Frontal cortex (tissue), 4 donors: ENCODE results near the gene SMAD2. TPM values are rescaled to one million over a fixed set of nuclear protein-coding genes. Genes with fewer than 3 reads are reported as not detected.
"Not testable (repeated sequence)": the region's sequence is repeated elsewhere in the genome, so short reads cannot be mapped to it uniquely, and the experiment has no call there.

Source experiments
- DNase-seq, 2 donors: peaks; one replicate each; pipeline ENCODE4 v3.0.0; 2012; ENCODE audit warnings: low spot score in 2 of 2
- FAIRE-seq: peaks from 2 replicates; lab custom pipeline; 2012; peaks lifted over from hg19 to GRCh38; lab: Jason Lieb, UNC
- total RNA-seq: library from RNA; depleted of rRNA; stranded (reverse); fragments of >200 nt; gene quantifications from one replicate; pipeline ENCODE4 v1.2.3, GENCODE V29; 2014
- donor health status: control.
- donor health status: control.
- donor health status: control.

Gene SMAD2
- total RNA-seq, 1 donor from 2014 or later: 45.2 TPM

- DNase-seq (no peak), FAIRE-seq (no peak)
Observed at GRCh38 chr18:47868744-47869143, 61.7 kb downstream of the SMAD2 start.

GRCh38 chr18:47865183-47865582 is 65.3 kb downstream of the SMAD2 start:
- no peak for FAIRE-seq
- no peak for DNase-seq

GRCh38 chr18:47863041-47863440 is 67.4 kb downstream of the SMAD2 start:
- no peak for FAIRE-seq
- DNase-seq: no peak

GRCh38 chr18:47858607-47859006 is 71.9 kb downstream of the SMAD2 start:
- DNase-seq (no peak), FAIRE-seq (peak; percentile 51)

- no peak for FAIRE-seq
- no peak for DNase-seq
Observed at GRCh38 chr18:47847635-47848034, 82.8 kb downstream of the SMAD2 start.

GRCh38 chr18:47846431-47846830 is 84.0 kb downstream of the SMAD2 start:
- no peak for FAIRE-seq
- DNase-seq: no peak

DNA sequence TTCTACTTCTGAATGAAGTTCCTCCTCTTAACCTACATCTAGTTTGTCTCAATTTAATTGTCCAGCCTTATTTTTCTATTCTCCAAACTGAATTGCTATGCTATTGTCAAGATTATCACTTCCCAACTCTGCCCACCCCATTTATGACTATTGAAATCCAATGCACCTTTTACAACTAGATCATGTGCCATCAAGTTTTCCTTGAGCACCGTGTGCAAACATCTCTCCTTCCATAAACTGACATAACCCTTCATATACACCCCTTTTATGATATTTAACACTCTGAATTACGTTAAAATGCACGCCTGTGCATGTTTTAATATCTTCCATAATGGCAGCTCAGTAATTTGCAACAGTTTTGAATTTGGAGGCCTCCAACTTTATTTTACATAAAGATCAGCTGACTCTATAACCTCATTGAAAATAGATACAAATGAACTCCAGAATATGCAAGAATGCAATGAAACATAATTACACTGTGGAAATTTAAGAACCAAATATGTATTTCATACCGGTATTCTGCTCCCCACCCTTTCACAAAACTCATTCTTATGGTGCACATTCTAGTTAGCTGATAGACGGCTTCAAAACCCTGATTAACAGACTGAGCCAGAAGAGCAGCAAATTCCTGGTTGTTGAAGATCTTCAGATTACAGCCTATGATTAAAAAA is 85.5 kb downstream of the SMAD2 start:
- DNase-seq (no peak), FAIRE-seq (no peak)

GRCh38 chr18:47842836-47843235 is 87.6 kb downstream of the SMAD2 start:
- DNase-seq: no peak
- FAIRE-seq: no peak

- no peak for FAIRE-seq
Observed at GRCh38 chr18:47838396-47838795, 92.1 kb downstream of the SMAD2 start.

DNA sequence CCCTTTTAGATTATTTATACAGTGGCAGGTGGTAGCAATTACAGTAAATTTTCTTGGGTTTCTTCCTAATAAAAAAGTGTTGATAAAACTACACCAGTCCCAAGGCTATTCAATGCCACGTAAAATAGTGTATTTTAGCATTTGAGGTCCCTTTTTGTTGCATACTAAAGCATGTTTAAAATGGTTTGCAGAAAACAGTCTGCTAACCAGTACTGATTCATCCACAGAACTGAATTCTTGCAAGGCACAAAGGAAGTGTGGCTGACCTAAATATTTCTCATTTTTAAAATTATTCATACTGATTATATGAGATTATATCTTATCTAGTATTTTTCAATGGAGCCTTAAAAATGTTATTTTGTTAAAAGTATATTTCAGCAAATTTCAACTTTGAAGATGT is 98.1 kb downstream of the SMAD2 start:
- no peak for DNase-seq
- no peak for FAIRE-seq

More at GRCh38 chr18:47838396-47838795, 92.1 kb downstream of the SMAD2 start:
- no peak for DNase-seq

GRCh38 chr18:47831351-47831750 is 99.1 kb downstream of the SMAD2 start:
- DNase-seq: no peak
- FAIRE-seq: no peak

DNA sequence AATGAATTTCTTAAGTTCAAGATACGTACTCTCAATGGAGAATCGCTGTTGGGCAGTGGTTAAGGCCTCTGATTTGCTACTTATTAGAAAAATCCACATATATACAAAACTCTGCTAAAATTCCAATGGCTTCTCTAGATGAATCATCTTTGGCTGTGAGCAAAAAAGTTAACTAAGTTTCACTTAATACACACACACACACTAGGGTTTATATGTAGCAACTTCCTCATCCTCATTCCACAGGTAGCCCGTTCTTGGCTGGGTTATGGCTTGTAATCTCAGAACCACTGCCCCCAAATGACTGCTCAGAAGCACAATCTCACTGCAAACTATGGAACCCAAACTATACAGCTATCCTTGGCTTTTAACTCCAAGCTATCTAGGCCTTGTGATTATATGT is 99.7 kb downstream of the SMAD2 start:
- no peak for DNase-seq
- no peak for FAIRE-seq

DNA sequence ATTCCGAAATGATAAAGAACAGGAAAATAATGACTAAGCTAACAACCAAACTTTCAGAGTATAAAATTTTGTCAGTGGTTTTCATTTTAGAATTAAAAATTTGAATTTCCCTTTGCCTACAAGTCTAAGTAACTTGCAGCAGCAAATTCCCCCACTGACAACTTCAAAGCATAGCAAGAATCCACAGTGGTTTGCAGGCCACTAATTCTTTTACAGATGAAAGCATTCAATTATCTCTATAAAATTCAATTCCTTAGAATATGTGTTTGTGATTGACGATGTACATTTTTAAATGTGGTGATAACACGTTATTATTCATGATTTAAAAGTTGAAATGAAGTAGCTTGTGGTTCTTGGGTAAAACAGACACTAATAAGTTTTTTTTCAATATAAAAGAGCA is 100.6 kb downstream of the SMAD2 start:
- FAIRE-seq: no peak
- no peak for DNase-seq

- DNase-seq, FAIRE-seq: not testable (repeated sequence)
Observed at GRCh38 chr18:47828031-47828430, 102.4 kb downstream of the SMAD2 start.

GRCh38 chr18:47826157-47827074 is 104.0 kb downstream of the SMAD2 start:
- DNase-seq (no peak), FAIRE-seq (no peak)

- FAIRE-seq (no peak), DNase-seq (no peak)
Observed at GRCh38 chr18:47821314-47821713, 109.1 kb downstream of the SMAD2 start.

- no peak for DNase-seq
- FAIRE-seq: no peak
Observed at GRCh38 chr18:47817795-47818077, 112.7 kb downstream of the SMAD2 start.

GRCh38 chr18:47817017-47817794 is 113.3 kb downstream of the SMAD2 start:
- FAIRE-seq (no peak), DNase-seq (no peak)

DNA sequence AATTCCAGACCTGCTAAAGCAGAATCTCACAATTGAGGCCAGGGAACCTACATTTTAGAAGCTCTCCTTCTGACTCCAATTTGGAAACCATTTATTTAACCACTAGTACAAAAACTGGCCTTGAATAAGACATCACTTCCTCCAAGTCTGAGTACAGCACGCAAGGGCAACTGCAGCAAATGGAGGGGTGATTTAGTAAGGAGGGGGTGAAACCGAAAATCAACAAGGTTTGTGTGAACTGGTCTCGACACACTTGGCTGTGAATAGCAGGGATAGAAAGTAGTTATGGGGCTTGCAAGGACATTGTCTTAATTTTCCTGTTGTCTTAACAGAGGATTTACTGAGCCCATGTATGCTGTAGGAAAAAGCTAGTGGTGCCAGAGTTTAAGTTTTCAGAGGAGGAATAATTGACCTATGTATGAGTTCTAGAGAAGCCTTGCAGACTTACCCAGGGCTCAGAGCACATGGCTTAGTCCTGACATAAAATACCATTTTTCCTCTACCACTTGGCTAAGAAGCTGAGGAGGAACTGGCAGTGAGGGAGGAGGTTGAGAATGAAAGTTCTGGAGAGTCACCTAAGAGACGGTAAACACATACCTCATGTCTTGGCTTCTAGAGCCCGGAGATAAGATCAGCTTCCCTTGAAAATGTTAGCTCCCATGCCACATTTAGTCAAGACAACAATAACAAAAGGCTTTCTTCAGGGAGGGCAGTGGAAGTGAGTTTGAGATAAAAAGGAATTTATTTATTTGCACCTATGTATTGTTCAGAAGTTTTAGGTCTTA is 114.8 kb downstream of the SMAD2 start:
- FAIRE-seq (no peak), DNase-seq (no peak)

DNA sequence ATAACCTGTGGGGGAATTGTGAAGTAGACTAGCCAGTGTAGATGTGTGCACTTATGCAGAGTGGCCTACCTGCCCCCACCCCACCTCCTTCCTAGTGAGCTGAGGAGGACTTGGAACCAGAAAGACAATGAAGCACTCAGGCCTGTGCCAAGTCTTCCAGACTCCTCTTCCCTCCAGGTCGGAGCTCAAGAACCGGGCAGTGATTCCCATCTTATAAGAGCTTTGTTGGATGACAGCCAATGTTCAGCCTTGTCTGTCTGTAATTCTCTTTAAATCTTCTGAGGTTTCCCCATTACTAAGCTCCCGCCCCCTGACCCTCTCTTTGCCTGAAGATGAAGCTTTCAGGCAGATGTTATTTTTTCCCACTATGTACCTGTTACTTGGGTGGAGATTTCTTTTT is 121.0 kb downstream of the SMAD2 start:
- DNase-seq (no peak), FAIRE-seq (no peak)
